Sigmoid colon (tissue), 7 donors: ENCODE results near the gene GABPB2. TPM values are rescaled to one million over a fixed set of nuclear protein-coding genes. Genes with fewer than 3 reads are reported as not detected.

Experiments
- DNase-seq: peaks from one replicate; pipeline ENCODE4 v3.0.0-alpha.2; 2019
- H3K27ac ChIP-seq, 4 donors: fragments of 200-600 bp; sonication (generic); one replicate each; pipeline ENCODE4 v1.5.1; 2016 to 2019; ENCODE audit warnings: mild to moderate bottlenecking in 1 of 4
- H3K27me3 ChIP-seq, 3 donors: fragments of 200-600 bp; sonication (generic); one replicate each; pipeline ENCODE4 v1.5.1; 2019; ENCODE audit warnings: mild to moderate bottlenecking in 1 of 3
- H3K36me3 ChIP-seq, 4 donors: fragments of 200-600 bp; sonication (generic); one replicate each; pipeline ENCODE4 v1.5.1; 2016 to 2019
- H3K4me1 ChIP-seq, 4 donors: fragments of 200-600 bp; sonication (generic); one replicate each; pipeline ENCODE4 v1.5.1; 2017 to 2019
- H3K4me3 ChIP-seq, 4 donors: fragments of 200-600 bp; sonication (generic); one replicate each; pipeline ENCODE4 v1.5.1; 2017 to 2019; ENCODE audit warnings: mild to moderate bottlenecking in 2 of 4, moderate library complexity in 1 of 4
- H3K9me3 ChIP-seq, 4 donors: fragments of 200-600 bp in 3 of 4; sonication (generic) in 3 of 4; one replicate each; pipeline versions ENCODE4 v1.5.1 to v1.6.1; 2013 to 2019
- EP300 ChIP-seq, 4 donors: sonication (generic); formaldehyde crosslinking; IDR thresholded peaks; one replicate each; pipeline ENCODE4 v1.6.1; 2017; ENCODE audit warnings: antibody characterized with exemption in 4 of 4
- POLR2A ChIP-seq, 2 donors: fragments of 450-650 bp; IDR thresholded peaks; one replicate each; pipeline ENCODE4 v1.6.1; 2016; ENCODE audit warnings: antibody characterized with exemption in 2 of 2, mild to moderate bottlenecking in 2 of 2, moderate library complexity in 2 of 2
- POLR2AphosphoS5 ChIP-seq, 4 donors: sonication (generic); formaldehyde crosslinking; IDR thresholded peaks; one replicate each; pipeline ENCODE4 v1.6.1; 2017; ENCODE audit warnings: antibody characterized with exemption in 4 of 4
- WGBS, 2 donors: extraction: QIAGEN DNeasy Blood & Tissue Kit; methylation state at CpG; one replicate each; pipeline ENCODE4 v1.1.7; 2013; 5-methylcytosine and 5-hydroxymethylcytosine counted together
- intact Hi-C: fragments of 100-400 bp; cut with DNase I; formaldehyde crosslinking; loops from one replicate; pipeline ENCODE4 v1.15.1; 2023
- polyA plus RNA-seq, 3 donors: library from polyadenylated mRNA; stranded (reverse); fragments of 200-250 nt; gene quantifications; one replicate each; pipeline ENCODE4 v1.2.3, GENCODE V29; 2013
- total RNA-seq, 4 donors: library from RNA; depleted of rRNA; stranded (reverse); fragments of >200 nt; gene quantifications; one replicate each; pipeline ENCODE4 v1.1.0, GENCODE V29; 2016
- TF ChIP-seq, protein P1 (sequence below), 4 experiments: fragments of 450-650 bp in 3 of 4; fragments of 200-600 bp in 1 of 4; IDR thresholded peaks; one replicate each; pipeline ENCODE4 v1.5.1; 2016 to 2019; ENCODE audit warnings: antibody characterized with exemption in 4 of 4, mild to moderate bottlenecking in 3 of 4, moderate library complexity in 2 of 4
- donor health status: healthy with polysubstance abuse.
- donor health status: Bipolar disorder and iron deficiency.
- donor health status: healthy.

The GABPB2 gene
- total and polyA plus RNA-seq, 7 donors, result 3.6 to 27.0 (median 20.6) TPM

DNA sequence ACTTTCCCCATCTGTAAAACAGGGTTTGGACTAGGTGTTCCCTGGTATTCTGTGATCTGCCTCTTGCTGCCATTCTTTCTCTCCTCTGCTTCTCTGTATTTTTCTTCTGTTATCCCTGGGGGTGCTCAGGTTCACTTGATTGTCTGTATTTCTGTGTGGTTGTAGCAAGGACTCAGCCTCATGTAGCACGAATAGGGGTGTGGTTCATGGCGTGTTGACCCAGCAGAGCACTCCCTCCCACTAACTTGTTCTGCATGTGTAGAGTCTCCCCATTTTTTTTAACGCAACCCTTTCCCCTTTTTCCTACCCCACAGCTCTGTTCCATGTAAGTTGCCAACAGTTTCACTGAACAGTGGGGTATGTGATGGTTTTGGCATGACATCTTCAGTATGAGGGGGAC, 35.4 kb upstream of the GABPB2 start:
- 66 to 87% methylated on average over 3 of the region's 3 CpGs for WGBS, 2 donors
- Histone ChIP-seq H3K4me1 (no peaks in the 10 kb centered on the region), H3K4me3 (no peak overlapping the region), H3K27ac (no peak overlapping the region), H3K27me3 (no peaks in the 10 kb centered on the region), H3K9me3 (no peaks in the 10 kb centered on the region), H3K36me3 (peaks cover 0 to 52% (median 23%) of the 10 kb centered on the region in 4 donors)
- intact Hi-C loops, result no loop called here
- no peak for DNase-seq
- TF ChIP-seq, protein P1, sequence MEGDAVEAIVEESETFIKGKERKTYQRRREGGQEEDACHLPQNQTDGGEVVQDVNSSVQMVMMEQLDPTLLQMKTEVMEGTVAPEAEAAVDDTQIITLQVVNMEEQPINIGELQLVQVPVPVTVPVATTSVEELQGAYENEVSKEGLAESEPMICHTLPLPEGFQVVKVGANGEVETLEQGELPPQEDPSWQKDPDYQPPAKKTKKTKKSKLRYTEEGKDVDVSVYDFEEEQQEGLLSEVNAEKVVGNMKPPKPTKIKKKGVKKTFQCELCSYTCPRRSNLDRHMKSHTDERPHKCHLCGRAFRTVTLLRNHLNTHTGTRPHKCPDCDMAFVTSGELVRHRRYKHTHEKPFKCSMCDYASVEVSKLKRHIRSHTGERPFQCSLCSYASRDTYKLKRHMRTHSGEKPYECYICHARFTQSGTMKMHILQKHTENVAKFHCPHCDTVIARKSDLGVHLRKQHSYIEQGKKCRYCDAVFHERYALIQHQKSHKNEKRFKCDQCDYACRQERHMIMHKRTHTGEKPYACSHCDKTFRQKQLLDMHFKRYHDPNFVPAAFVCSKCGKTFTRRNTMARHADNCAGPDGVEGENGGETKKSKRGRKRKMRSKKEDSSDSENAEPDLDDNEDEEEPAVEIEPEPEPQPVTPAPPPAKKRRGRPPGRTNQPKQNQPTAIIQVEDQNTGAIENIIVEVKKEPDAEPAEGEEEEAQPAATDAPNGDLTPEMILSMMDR (IDR thresholded peaks at IDR 0.05), result no peak
- TF ChIP-seq EP300 (IDR thresholded peaks at IDR 0.05) (no peak), POLR2AphosphoS5 (IDR thresholded peaks at IDR 0.05) (no peak), POLR2A (IDR thresholded peaks at IDR 0.05) (no peak)

DNA sequence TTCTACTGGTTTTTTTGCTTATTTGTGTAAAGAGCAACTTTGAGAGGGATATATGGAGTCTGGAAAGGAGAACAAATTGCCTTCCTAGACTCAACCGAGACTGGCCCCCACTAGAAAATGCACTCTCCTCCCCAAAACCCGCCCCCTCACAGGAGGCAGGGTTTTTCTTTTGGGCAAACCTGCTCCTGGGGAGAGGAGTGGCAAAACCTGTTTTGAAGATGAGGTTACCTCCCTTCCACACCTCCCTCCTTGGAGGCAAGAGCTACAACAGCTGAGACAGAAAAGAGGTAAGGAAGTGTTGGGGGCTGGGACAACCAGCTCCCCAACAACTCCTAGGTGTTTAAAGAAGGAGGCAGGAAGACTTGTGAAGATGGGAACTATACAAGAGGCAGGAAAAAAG, 34.2 kb upstream of the GABPB2 start, which contains the start of gene BNIPL:
BNIPL (plus strand) TSS at position 231 of the 400 bp plus-strand sequence; CDS start at position 371, 140 bp downstream.
- H3K4me1 ChIP-seq, result no peaks in the 10 kb centered on the region
- H3K27ac ChIP-seq, result no peak within 1 kb of the TSS
- H3K4me3 ChIP-seq, result no peak within 1 kb of the TSS
- DNase-seq, result no peak
- H3K9me3 ChIP-seq, result no peaks in the 10 kb centered on the region
- intact Hi-C loops, result no loop called here
- H3K36me3 ChIP-seq, result peaks cover 0 to 40% (median 12%) of the 10 kb centered on the region in 4 donors
- H3K27me3 ChIP-seq, result no peaks in the 10 kb centered on the region
- WGBS, 2 donors, result 43 to 73% methylated on average over 2 of the region's 2 CpGs
- TF ChIP-seq POLR2AphosphoS5 (IDR thresholded peaks at IDR 0.05), result no peak
- TF ChIP-seq EP300 (IDR thresholded peaks at IDR 0.05), result no peak
- TF ChIP-seq, protein P1 (IDR thresholded peaks at IDR 0.05), result no peak
- no peak for TF ChIP-seq POLR2A (IDR thresholded peaks at IDR 0.05)

DNA sequence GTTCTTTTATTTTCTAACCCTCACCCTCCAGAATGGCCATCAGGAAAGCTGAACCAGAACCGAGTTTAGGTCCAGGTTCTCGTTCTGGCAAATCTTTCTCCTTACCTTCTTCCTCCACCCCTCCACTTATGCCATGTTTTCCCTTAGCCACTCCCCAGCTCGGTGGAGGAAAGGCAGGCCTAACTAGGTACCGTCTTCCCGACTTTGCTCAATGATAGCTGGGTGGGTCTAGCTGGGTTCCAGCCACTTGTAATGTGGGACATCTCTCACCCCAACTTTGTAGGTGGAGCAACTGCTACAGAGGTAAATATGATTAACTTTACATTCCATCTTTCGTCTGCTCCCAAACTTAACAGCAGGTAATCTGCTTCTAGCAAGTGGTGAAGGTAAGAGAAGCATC, 33.5 kb upstream of the GABPB2 start:
- intact Hi-C loops, result no loop called here
- H3K4me1 ChIP-seq, result no peaks in the 10 kb centered on the region
- no peak overlapping the region for H3K27ac ChIP-seq
- 80 to 84% methylated on average over 6 of the region's 6 CpGs for WGBS, 2 donors
- no peaks in the 10 kb centered on the region for H3K27me3 ChIP-seq
- peaks cover 0 to 33% (median 11%) of the 10 kb centered on the region in 4 donors for H3K36me3 ChIP-seq
- H3K4me3 ChIP-seq, result no peak overlapping the region
- H3K9me3 ChIP-seq, result no peaks in the 10 kb centered on the region
- TF ChIP-seq POLR2AphosphoS5 (IDR thresholded peaks at IDR 0.05) (no peak), EP300 (IDR thresholded peaks at IDR 0.05) (no peak), POLR2A (IDR thresholded peaks at IDR 0.05) (no peak)
- TF ChIP-seq, protein P1 (IDR thresholded peaks at IDR 0.05), result no peak
- DNase-seq, result peak; percentile 15

DNA sequence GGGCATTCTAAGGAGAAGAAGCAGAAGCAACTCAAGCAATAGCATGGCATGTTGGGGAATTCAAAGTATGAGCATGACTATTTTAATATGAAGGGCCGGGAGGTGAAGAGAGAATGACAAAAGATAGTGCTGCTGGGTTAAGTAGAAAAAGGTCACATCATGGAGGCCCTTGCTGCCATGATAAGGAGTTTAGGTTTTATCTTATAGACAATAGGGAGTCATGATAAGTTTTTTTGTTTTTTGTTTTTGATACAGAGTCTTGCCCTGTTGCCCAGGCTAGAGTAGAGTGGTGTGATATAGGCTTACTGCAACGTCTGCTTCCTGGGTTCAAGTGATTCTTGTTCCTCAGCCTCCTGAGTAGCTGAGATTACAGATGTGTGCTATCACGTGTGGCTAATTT, 31.0 kb upstream of the GABPB2 start:
- WGBS, 2 donors, result 89 to 95% methylated on average over 3 of the region's 3 CpGs
- H3K4me3 ChIP-seq, result no peak overlapping the region
- H3K27ac ChIP-seq, result no peak overlapping the region
- H3K36me3 ChIP-seq, result peaks cover 0 to 11% (median 5%) of the 10 kb centered on the region in 4 donors
- no peak for DNase-seq
- H3K9me3 ChIP-seq, result no peaks in the 10 kb centered on the region
- TF ChIP-seq POLR2A (IDR thresholded peaks at IDR 0.05) (no peak), EP300 (IDR thresholded peaks at IDR 0.05) (no peak), POLR2AphosphoS5 (IDR thresholded peaks at IDR 0.05) (no peak)
- TF ChIP-seq, protein P1 (IDR thresholded peaks at IDR 0.05), result no peak
- intact Hi-C loops, result no loop called here
- H3K27me3 ChIP-seq, result no peaks in the 10 kb centered on the region
- H3K4me1 ChIP-seq, result no peaks in the 10 kb centered on the region

DNA sequence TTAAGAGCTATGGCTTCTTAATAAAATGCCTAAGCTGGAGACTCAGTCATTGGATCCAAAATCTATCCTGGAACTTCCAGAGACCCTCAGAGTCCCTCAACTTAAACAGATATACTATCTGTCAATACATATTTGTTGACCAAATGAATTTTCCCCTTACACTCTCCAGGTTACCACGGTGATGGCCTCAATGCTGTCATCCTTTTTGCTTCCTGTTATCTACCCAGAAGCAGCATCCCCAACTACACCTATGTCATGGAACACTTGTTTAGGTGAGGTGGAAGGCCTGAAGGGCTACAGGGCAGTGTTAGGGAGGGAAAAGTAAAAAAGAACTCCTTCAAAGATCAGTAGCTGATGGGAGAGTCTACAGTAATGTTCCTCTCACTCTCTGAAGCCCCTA, 27.4 kb upstream of the GABPB2 start:
- intact Hi-C loops, result no loop called here
- H3K9me3 ChIP-seq, result no peaks in the 10 kb centered on the region
- no peaks in the 10 kb centered on the region for H3K27me3 ChIP-seq
- TF ChIP-seq EP300 (IDR thresholded peaks at IDR 0.05) (no peak), POLR2AphosphoS5 (IDR thresholded peaks at IDR 0.05) (no peak), POLR2A (IDR thresholded peaks at IDR 0.05) (no peak)
- TF ChIP-seq, protein P1 (IDR thresholded peaks at IDR 0.05), result no peak
- H3K4me1 ChIP-seq, result peaks cover 0 to 8% (median 6%) of the 10 kb centered on the region in 4 donors
- peak; percentile 0 for DNase-seq
- H3K27ac ChIP-seq, result no peak overlapping the region
- 90 to 94% methylated on average over 1 of the region's 1 CpG for WGBS, 2 donors
- H3K36me3 ChIP-seq, result no peaks in the 10 kb centered on the region
- no peak overlapping the region for H3K4me3 ChIP-seq
